HL-60/S4 treated with retinoic acid at 250 ng/mL for 4 days and 3 days (cell line): ENCODE results near the gene HOXB4.

Experiments
- in situ Hi-C: fragments of 300-500 bp; cut with MboI; formaldehyde crosslinking; loops from 2 replicates; pipeline ENCODE4 v1.7.0; 2022; ENCODE audit warnings: low sequenced_read_pairs

Gene HOXB4

DNA sequence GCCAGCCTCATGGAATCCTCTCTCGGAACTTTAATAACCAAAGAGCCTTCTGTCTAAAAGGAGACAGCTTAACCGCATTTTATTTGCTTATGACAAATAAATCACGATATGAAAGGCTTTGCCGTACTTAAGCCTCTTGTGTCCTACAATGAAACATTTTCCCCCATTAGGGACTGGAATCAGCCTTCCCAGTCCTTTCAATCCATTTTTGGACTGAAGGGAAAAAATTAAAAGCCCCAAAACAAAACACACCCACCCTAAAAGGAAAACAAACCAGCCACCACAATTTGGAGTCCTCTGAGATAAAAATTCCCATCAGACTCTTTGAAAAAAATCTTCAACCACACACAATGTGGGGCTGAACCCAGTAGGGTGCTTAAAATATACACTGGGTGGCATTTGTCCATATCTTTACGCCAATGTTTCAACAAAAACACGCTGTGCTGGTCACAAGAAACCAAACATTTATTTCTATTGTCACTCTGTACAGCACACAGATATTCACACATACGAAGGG, 3.0 kb downstream of the HOXB4 start:
- in situ Hi-C loops = no loop called here

DNA sequence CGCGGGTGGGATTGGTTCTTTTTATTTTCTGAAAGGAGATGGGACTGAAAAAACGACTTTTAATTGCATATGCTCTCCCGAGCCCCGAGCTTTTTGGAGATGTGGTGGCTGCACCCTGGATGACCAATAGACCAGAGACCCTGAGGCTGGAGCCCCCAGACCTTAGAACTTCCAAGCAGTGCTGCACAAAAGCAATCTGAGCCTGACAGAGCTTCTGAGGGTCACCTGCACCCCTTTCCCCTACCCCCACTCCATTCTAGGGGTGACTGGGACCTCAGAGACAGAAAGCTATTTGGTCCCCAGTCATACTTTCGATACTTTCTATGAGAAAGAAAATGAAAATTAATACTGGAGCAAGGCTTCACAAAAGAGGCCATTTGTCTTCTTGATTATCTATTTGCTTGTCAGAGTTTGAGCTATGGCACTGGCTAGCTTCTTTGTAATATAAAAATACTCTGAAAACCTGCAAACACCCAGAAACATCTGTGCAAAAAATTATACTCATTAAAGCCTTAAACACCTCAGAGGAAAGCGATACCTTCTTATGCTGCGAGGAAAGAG, 3.6 kb downstream of the HOXB4 start:
- in situ Hi-C loops = no loop called here

DNA sequence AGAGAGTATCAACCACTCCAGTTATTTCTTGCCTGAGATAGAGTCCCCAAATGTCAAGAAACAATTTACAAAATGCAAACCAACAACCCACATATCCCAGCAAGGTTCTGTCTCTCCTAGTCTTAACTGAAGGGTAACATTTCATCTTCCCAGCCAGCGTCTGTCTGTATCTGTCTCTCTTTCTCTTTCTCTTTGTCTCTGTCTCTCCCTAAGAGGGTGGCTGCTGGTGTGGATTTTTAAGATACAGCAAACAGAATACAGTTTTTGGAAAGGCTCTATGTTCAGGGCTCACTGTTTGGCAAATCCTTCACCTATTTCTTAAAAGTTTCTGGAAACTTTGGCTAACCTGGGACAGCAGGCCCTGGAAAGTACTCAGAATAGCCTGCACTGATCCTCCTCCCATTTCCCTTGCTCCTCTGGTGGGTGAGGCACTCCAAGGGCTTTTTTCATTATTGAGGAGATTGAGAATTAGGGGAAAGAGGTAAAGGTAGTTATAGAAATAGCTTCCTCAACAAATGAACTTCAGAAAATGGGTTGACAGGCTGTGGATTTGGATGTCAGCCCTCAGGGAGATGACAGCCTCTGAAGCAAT, 6.2 kb downstream of the HOXB4 start:
- in situ Hi-C loops = no loop called here

DNA sequence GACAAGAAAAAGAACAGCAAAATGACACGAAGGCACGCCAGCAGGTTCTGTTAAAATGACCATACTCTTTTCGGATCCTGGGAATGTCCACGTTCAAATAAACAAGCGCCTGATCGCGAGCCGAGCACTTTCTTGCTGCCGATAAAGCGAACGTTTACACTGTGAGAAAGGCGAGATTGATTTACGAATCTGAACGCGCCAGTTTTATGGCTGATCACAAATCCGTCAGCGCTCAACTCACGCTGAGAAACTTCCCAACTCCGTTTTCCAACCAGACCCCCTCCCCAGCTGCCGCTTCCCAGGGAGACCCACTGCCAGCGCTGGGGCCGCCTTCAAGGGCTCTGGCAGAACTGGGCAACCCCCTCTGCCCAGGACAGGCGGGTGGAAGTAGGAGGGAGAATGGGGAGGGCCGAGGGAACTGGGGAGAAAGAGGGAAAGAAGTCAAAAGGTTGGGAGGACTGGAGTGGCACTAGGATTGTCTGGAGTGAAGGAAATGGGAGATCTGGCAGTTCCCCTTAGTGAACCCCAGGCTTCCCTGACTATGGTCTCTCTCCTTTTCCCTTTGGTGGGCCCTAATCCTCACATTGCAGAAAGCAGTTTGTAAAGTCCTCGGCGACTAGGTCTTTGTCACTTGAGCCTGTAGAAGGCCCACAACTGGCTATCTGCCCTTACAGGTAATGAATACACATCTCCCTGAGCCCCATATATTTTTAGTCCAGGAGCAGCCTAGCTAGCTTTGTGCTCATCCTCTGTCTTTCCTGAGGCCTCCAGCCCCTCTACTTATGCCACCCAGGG, 6.9 kb downstream of the HOXB4 start:
- in situ Hi-C loops = no loop called here

DNA sequence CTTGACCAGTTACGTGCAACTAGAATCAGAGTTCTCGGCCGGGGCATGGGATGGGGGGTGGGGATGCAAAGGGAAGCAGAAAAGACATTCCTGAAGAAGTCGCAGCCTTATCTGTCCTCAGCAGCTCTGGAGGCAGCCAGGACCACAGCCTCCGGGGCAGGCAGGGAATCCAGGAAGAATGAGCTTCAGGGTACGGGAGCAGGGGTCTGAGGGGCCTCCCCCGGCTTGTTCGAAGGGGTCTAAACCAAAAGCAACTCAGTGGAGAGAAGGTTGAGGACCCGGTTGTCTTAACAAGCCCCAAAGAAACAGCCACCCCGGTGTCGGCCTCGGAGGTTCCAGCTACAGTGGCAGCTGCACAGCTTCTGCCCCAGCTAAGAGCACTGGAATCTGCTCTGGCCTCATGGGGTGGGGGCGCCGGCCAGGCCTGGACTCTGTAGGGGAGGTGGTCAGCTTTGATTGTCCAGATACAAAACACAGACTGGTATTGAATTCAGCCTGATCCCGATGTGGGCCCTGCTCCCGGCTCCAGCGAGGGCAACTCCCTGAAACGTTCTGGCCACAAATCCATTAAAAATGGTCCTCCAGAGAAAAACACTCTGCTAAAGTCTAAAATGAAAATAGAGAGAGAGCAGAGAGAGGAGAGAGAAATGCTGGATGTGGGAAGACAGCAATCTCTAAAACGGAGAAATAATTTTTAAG, 7.7 kb downstream of the HOXB4 start:
- in situ Hi-C loops = no loop called here

DNA sequence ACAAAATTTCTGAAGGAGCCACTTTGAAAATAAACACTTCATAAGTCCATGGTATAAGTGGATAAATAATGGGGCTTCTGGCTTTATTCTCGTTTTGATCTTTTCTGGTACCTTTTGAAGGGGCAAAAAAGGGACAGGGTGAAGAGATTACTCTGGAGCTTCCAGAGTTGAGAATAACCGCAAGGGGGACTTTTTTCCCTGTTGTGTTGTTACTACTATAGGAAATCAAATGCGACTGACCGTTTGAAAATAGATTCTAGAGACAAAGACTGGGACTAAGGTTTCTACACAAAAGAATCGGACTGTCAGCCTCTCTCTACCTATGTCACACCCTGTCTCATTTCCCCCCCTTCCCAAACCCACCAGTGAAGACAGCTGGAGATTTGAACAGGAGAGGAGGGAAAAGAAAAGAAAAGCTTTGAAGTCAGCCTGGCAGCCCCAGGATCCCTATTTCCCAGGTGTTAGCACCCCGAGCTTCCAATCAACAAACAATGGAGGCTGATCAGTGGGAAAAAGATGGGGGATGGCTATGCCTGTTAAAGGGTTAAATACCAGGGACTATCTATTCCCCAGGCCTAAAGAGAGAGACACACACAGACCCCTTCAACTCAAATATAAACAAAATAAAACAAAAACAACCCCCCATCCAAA, 8.4 kb downstream of the HOXB4 start:
- in situ Hi-C loops = no loop called here

DNA sequence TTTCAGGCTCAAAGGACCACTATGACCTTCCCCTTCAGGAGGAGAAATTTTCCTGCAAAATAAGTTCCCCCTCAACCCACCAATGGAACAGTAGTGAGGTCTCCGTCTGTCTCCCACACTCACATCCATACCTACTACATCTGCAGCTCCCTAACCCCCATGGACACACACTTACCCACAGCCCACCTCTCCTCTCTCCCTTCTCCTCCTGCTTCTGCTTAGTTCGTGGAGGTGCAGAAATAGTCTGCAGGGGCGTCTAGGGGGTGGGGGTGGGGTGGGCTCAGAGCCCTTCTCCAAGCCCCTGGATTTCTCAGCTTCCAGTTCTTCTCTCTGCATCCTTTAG, 8.9 kb downstream of the HOXB4 start:
- in situ Hi-C loops = no loop called here

DNA sequence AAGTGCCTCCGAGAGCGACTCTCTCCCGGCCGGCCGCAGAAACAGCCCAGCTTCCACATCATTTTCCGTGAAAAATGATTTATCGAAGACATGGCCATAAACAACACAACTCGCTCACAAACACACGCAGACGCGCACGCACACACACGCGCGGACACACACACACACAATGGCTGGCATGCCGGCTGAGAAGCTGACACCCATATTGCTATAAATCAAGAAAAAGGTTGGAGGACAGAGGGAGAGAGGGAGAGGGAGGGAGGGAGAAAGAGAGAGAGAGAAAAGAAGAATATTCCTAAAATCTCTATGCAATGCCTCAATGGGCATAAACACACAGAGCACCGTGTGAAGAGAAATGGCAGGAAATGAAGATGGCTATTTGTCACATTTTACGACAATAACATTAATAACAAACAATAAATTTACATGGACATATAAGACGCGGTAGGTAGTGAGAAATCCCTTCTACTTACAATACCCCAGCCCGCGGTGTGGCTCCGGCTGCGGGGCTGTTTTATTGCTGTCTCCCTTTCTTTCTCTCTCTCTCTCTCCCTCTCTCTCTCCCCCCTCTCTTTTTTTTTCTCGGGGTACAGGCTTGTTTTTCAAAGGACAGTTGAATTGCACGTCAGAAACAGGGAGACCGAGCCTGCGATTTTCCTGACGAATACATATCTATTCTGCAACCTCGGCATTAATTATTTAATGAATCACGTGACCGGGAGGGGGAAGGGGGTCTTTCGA, 9.5 kb downstream of the HOXB4 start:
- in situ Hi-C loops = no loop called here

DNA sequence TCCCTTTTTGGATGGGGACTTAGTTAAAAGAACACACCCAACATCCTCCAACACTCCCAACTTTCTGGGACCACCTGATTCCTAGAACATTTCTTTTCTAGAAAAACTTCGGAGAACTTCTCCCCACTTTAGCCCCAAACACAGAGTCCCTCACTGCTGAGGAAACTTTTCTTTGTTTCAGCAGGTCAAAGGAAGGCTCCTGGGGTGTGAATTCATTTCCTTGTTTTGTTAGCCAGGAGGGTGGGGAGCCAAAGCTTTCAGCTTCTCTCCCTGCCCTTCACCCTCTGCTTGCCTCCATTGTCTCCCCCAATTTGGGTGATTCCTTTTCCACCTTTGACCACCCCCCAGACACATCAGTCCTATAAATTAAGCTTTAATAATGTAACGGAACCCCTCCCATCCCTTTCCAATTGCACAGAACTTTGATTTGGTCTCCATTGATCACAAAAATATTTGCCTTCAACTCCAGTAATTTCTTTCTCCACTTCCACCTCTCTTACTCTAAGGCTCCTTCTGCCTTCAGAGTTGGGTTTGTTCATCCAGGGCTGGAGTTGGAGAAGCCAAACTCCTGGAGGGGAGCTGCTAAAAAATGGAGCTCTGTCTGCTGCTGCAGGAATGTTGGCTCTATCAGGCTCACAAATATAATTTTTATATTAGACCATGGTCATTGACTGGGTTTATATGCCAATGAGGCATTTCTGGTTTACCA, 10.3 kb downstream of the HOXB4 start:
- in situ Hi-C loops = no loop called here

DNA sequence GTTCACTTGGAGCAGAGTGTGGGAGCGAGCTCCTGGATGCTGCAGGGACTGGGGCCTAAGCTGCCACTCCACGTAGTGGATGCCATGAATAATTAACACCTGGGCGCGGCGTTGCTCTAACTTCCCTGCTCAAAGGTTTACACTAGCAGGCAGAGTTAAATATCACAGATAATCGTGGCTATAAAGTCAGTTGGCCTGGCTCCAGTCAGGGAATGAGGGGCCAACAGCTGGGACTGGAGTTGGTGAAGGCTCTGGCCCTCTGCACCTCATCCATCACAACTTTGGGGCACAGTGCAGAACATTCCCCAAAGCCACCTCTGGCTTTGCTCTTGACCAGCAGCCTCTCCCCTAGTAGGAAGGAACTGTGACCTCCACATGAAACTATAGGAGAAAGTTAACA, 10.9 kb downstream of the HOXB4 start:
- in situ Hi-C loops = no loop called here

DNA sequence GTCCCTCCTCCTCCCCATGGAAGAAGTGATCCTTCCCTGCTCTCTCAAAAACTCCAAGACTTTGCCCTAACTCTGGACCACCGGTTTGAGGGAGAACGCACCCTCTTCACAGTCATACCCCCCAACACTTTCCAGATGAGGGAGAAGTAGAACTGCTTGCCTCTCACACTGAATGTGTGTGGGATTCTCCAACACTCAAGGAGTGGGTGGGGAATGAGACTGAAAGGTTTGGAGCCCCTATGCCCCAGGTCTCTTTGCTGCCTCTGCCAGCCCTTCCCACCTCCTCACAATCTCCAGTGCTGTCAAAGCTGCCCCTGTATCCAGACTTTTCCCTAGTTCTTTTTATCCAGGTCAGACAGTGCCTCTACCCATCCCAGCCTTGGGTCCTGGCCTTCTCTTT, 11.4 kb downstream of the HOXB4 start:
- in situ Hi-C loops = no loop called here

DNA sequence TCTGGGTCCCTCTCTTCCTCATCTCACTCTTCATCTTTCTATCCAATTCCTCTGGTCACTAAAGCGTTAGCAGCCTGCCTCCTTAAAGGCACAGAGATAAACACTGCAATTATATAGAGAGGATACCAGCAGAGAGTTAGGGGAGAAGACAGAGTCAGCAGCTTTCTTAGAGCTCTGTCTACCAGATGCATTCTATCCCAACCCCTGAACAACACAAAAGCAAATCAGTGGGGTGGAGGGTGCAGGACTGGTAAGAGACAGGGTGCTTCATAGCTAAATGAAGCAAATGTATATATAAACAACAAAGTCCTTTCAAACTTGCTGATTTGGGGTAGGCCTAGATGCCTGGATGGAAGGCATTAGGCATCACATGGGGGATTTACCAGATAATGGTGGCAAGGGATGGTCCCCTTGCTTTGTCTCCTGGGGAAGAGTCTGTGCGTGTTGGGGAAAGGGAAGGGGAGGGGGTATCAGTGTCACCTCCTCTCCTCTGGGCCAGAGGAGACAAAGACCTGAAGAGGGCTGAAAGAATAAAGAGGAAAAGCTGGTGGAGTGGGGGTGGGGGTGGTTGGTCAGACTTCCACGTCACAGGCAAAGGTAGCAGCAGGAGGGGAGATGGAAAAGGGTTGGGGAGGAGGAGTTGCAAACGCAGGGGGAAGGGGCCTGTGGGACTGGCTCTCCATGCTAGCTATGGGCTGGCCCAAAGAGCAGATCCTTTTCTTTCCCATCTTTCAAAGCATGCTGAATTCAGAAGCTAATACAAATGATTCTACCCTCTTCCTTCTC, 12.0 kb downstream of the HOXB4 start:
- in situ Hi-C loops = no loop called here

DNA sequence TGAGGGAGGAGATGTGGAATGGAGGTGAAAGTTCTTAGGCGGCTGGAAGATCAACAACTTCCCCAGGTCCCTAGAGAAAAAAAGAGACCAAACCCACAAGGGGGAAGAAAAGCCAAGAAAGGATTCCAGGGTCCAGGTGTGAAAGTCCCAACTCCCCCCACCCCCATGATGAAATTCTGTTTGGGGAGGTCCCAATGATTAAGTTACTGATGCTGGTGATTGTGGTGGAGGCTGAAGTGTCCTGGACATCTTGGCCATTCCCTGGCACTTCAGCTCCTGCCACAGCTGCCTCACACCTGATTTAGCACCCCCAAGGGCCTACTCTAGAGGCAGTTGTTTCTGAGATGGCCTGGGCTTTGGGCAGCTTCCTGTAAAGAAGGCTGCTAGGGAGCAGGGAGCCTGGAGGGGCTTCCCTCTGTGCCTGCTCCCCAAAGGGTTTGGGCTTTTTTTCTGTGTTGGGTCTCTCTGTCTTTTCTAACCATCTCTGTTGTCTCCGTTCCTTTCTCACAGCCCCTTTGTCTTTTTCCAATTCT, 13.1 kb downstream of the HOXB4 start:
- in situ Hi-C loops = no loop called here

DNA sequence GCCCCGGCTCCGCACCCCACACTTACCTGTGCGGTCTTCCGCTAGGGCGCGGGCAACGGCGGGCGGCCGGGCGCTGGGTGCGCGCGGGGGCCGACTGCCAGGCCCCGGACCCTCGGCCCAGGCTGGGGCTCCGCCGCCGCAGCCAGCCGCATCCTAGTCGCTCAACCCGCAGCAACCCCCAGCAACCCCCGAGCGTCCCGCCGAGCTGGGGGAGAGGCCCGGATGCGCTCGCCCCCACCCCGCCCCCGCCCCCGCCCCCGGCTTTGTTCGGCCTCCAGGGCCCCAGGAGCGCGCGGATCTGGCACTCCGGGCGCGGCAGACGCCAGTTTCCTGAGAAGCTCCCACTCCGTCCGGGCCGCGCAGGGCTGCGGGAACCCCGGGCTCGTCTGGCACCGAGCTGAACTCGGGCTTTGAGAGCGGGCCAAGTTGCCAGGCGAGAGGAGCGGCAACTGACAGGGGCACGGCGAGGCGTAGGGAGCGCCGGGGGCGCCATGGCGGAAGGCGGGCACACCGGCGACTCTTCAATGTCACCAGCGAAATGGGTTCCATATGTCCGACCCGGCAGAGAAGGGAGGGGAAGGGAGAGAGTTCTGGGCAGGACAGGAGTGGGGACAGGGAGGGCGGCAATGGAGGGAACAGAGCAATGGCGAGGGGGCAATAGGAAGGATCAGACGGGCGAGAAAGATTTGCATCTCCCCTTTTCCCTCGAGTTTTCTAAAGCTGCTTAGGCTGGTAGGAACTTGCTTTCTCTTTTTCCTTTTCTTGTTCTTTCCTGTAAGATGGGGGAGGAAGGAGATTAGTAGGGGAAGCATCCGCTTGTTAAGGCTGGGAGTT, 13.7 kb downstream of the HOXB4 start:
- in situ Hi-C loops = no loop called here

DNA sequence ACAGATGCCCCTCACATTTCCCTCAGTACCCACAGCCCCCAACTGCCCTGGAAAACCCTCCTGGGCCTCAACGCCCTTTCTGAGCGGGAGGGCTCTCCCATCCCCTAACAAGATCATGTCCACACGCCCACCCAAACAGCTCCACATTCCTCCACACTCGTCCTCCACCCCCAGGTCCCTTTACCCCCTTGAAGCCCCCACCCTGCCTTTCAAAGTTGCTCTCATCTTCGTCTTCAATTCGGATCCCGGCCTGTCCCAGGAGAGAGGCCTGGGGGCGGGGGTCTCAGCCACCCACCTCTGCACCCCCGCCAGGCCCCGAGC, 14.3 kb downstream of the HOXB4 start:
- in situ Hi-C loops = no loop called here

DNA sequence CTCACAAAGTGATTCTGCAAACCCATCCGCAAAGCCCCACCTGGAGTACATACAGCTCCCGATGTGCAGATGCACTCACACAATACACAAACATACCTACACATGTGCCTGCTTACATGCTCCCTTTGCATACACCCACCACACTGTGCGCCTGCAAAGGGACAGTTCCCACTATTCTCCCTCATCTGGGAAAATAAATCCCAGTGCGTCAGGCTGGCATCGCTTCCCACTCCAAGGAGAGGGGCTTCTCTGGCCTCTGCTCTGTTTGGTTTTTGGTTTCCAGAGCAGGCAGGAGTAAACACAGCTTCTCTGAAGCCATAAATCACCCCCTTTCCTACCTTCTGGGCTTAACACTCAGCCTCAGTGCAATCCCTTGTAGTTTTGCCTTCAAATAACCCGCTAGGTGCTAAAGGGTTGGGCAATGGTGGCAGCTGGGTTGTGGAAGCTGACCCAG, 14.7 kb downstream of the HOXB4 start:
- in situ Hi-C loops = no loop called here

DNA sequence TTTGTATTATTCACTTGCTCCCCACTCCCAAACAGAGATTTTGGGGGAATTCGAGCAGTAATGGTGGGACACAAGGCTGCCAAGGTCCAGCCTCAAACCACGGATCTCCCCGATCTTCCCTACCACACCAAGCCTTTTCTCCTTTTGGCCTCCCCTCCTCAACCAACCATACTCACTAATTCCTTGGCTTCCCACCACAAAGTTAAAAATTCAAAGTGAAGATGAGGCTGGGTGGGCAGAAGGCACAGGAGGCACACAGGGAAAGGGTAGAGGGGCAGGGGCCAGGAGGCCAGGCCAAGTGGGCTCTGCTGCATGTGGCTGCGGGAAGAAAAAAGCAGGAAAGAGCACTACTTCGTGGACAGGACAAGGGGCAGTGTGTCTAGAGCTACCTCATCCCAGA, 15.2 kb downstream of the HOXB4 start:
- in situ Hi-C loops = no loop called here
